ENCODE data around the gene PEX5L.

- TF ChIP-seq, protein P1, sequence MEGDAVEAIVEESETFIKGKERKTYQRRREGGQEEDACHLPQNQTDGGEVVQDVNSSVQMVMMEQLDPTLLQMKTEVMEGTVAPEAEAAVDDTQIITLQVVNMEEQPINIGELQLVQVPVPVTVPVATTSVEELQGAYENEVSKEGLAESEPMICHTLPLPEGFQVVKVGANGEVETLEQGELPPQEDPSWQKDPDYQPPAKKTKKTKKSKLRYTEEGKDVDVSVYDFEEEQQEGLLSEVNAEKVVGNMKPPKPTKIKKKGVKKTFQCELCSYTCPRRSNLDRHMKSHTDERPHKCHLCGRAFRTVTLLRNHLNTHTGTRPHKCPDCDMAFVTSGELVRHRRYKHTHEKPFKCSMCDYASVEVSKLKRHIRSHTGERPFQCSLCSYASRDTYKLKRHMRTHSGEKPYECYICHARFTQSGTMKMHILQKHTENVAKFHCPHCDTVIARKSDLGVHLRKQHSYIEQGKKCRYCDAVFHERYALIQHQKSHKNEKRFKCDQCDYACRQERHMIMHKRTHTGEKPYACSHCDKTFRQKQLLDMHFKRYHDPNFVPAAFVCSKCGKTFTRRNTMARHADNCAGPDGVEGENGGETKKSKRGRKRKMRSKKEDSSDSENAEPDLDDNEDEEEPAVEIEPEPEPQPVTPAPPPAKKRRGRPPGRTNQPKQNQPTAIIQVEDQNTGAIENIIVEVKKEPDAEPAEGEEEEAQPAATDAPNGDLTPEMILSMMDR (IDR thresholded peaks at IDR 0.05) = no peak
- TF ChIP-seq EP300 (IDR thresholded peaks at IDR 0.05; ENCODE audit: low read depth) = no peak
- TF ChIP-seq POLR2A (IDR thresholded peaks at IDR 0.05) = no peak
Measured at GRCh38 chr3:179840985-179841384, 195.8 kb downstream of the PEX5L start.
